IMR-90 (cell line): Measurements from ENCODE around the gene HGF. TPM values are rescaled to one million over a fixed set of nuclear protein-coding genes. Genes with fewer than 3 reads are reported as not detected.
A peak's percentile ranks its signal among the peaks of the same experiment; 100 is the strongest.

ENCODE experiments used
- ATAC-seq: fragments of 200-7000 bp; cut with Tn5 transposase; 2 replicates; pipeline ENCODE4 v1.9.1; 2020; ENCODE audit warnings: low read depth, mild to moderate bottlenecking, moderate library complexity
- BruUV-seq: library from RNA; stranded (reverse); fragments of 400-500 nt; replicated peaks from 2 replicates; lab custom pipeline; 2021; lab: Mats Ljungman, UMichigan
- CTCF ChIA-PET: fragments of 300-600 bp; formaldehyde crosslinking; extraction: SDS; loops from one replicate; lab custom pipeline; 2021; ENCODE audit warnings: antibody characterized with exemption; lab: Yijun Ruan, JAX
- POLR2A ChIA-PET: fragments of 300-600 bp; sonication (Branson Sonifier 250); formaldehyde crosslinking; loops from one replicate; lab custom pipeline; 2022; ENCODE audit warnings: antibody characterized with exemption; ENCODE audit not compliant: unreplicated experiment; lab: Charles Lee
- DNase-seq: peaks from one replicate; pipeline ENCODE4 v3.0.0; 2013
- H2AFZ ChIP-seq: replicated peaks from 2 replicates; pipeline ENCODE3; 2013; ENCODE audit warnings: low read length, mild to moderate bottlenecking; ENCODE audit not compliant: poor library complexity
- H2AK5ac ChIP-seq: 2 replicates; pipeline ENCODE4 v1.6.1; 2013; ENCODE audit warnings: low read depth, low read length, inconsistent platforms
- H2AK9ac ChIP-seq: replicated peaks from 2 replicates; pipeline ENCODE3; 2013; ENCODE audit warnings: mild to moderate bottlenecking, low read depth, low read length, moderate library complexity; ENCODE audit not compliant: poor library complexity
- H2BK120ac ChIP-seq: 2 replicates; pipeline ENCODE4 v1.6.1; 2013; ENCODE audit warnings: low read depth, low read length, inconsistent platforms
- H2BK15ac ChIP-seq: 3 replicates; pipeline ENCODE4 v1.6.1; 2013; ENCODE audit warnings: low read depth, low read length, inconsistent platforms
- H2BK20ac ChIP-seq: 2 replicates; pipeline ENCODE4 v1.6.1; 2013; ENCODE audit warnings: low read depth, mild to moderate bottlenecking, inconsistent platforms, low read length, moderate library complexity
- H2BK5ac ChIP-seq: 2 replicates; pipeline ENCODE4 v1.6.1; 2013; ENCODE audit warnings: mild to moderate bottlenecking, low read depth, low read length, inconsistent platforms; ENCODE audit not compliant: poor library complexity, severe bottlenecking
- H3K14ac ChIP-seq: replicated peaks from 2 replicates; pipeline ENCODE4 v1.6.1; 2013; ENCODE audit warnings: low read depth, low read length, inconsistent platforms
- H3K18ac ChIP-seq: 2 replicates; pipeline ENCODE4 v1.6.1; 2013; ENCODE audit warnings: low read depth, low read length, control low read depth
- H3K23ac ChIP-seq: 2 replicates; pipeline ENCODE4 v1.6.1; 2013; ENCODE audit warnings: low read depth, low read length, inconsistent platforms
- H3K27ac ChIP-seq: 2 replicates; pipeline ENCODE4 v1.5.1; 2013; ENCODE audit warnings: mild to moderate bottlenecking, control low read depth, low read length; ENCODE audit not compliant: insufficient read depth
- H3K27me3 ChIP-seq: 2 replicates; pipeline ENCODE4 v1.6.1; 2013; ENCODE audit warnings: low read length; ENCODE audit not compliant: control insufficient read depth, insufficient read depth
- H3K36me3 ChIP-seq: 2 replicates; pipeline ENCODE4 v1.6.1; 2013; ENCODE audit warnings: low read length, mixed read lengths; ENCODE audit not compliant: control insufficient read depth, insufficient read depth
- H3K4ac ChIP-seq: 2 replicates; pipeline ENCODE4 v1.6.1; 2013; ENCODE audit warnings: low read depth, low read length, inconsistent platforms
- H3K4me1 ChIP-seq: 2 replicates; pipeline ENCODE4 v1.6.1; 2013; ENCODE audit warnings: low read length, mixed read lengths; ENCODE audit not compliant: control insufficient read depth, insufficient read depth
- H3K4me2 ChIP-seq: 2 replicates; pipeline ENCODE4 v1.6.1; 2013; ENCODE audit warnings: low read depth, mild to moderate bottlenecking, control low read depth, low read length, moderate library complexity
- H3K4me3 ChIP-seq: 2 replicates; pipeline ENCODE4 v1.5.1; 2013; ENCODE audit warnings: low read depth, mild to moderate bottlenecking, control low read depth, low read length, moderate library complexity; ENCODE audit not compliant: insufficient read depth
- H3K56ac ChIP-seq: 2 replicates; pipeline ENCODE4 v1.6.1; 2013; ENCODE audit warnings: low read length, inconsistent platforms; ENCODE audit not compliant: insufficient read depth; ENCODE audit errors: extremely low read depth
- H3K79me1 ChIP-seq, 2 experiments: 2 replicates each; pipeline ENCODE4 v1.6.1; 2013; ENCODE audit warnings: low read length in 2 of 2, inconsistent platforms in 1 of 2, low read depth in 1 of 2
- H3K9ac ChIP-seq: 2 replicates; pipeline ENCODE4 v1.6.1; 2013; ENCODE audit warnings: low read depth, low read length, control low read depth
- H3K9me1 ChIP-seq: 2 replicates; pipeline ENCODE4 v1.6.1; 2013; ENCODE audit warnings: low read length, inconsistent platforms; ENCODE audit not compliant: insufficient read depth
- H3K9me3 ChIP-seq: 2 replicates; pipeline ENCODE4 v1.6.1; 2013; ENCODE audit warnings: low read length; ENCODE audit not compliant: control insufficient read depth, insufficient read depth
- H4K20me1 ChIP-seq: 2 replicates; pipeline ENCODE4 v1.6.1; 2013; ENCODE audit warnings: low read length, inconsistent platforms; ENCODE audit not compliant: insufficient read depth
- H4K5ac ChIP-seq: 2 replicates; pipeline ENCODE4 v1.6.1; 2013; ENCODE audit warnings: mild to moderate bottlenecking, low read depth, low read length, control low read depth
- H4K8ac ChIP-seq, 2 experiments: 2 replicates each; pipeline ENCODE4 v1.6.1; 2013; ENCODE audit warnings: low read depth in 2 of 2, low read length in 2 of 2, control low read depth in 1 of 2, inconsistent platforms in 1 of 2
- H4K91ac ChIP-seq: 2 replicates; pipeline ENCODE4 v1.6.1; 2013; ENCODE audit warnings: low read depth, low read length, inconsistent platforms; ENCODE audit not compliant: insufficient read depth
- BHLHE40 ChIP-seq: fragments of 150-350 bp; IDR thresholded peaks from 2 replicates; pipeline ENCODE4 v1.6.1; 2016; ENCODE audit warnings: mild to moderate bottlenecking, low read depth, low read length
- CEBPB ChIP-seq: IDR thresholded peaks from 2 replicates; pipeline ENCODE4 v1.6.1; 2012; ENCODE audit warnings: low read depth, low read length, improper control_type of control experiment
- CHD1 ChIP-seq: IDR thresholded peaks from 2 replicates; pipeline ENCODE4 v1.6.1; 2012; ENCODE audit warnings: low read depth, low read length, improper control_type of control experiment
- MXI1 ChIP-seq: IDR thresholded peaks from 2 replicates; pipeline ENCODE4 v1.6.1; 2012; ENCODE audit warnings: low read depth, mild to moderate bottlenecking, low read length, moderate library complexity, borderline replicate concordance
- WGBS, 2 experiments: methylation state at CpG; one replicate each; pipeline versions ENCODE4 v1.1.5 to v1.1.7; 2013; ENCODE audit warnings: missing lambda C conversion rate in 2 of 2; ENCODE audit not compliant: insufficient read length in 1 of 2; ENCODE audit errors: extremely low coverage in 2 of 2; 5-methylcytosine and 5-hydroxymethylcytosine counted together
- dilution Hi-C: fragments of 300-500 bp; cut with HindIII; formaldehyde crosslinking; loops from one replicate; pipeline ENCODE4 v1.14.3; 2018; ENCODE audit warnings: low sequenced_read_pairs; ENCODE audit not compliant: unreplicated experiment
- in situ Hi-C: fragments of 300-500 bp; cut with MboI; formaldehyde crosslinking; loops from 3 replicates; pipeline ENCODE4 v1.14.3; 2019; ENCODE audit warnings: low sequenced_read_pairs, inconsistent platforms, mixed read lengths
- intact Hi-C: fragments of 100-400 bp; cut with micrococcal nuclease; formaldehyde crosslinking; loops from 2 replicates; pipeline ENCODE4 v1.10.0; 2022
- polyA plus RNA-seq, 3 experiments: library from polyadenylated mRNA; depleted of rRNA; stranded (reverse); fragments of >200 nt; gene quantifications; 2 replicates each; pipeline ENCODE4 v1.2.3, GENCODE V29; 2012; ENCODE audit warnings: low replicate concordance in 1 of 3
- total RNA-seq: library from RNA; depleted of rRNA; stranded (reverse); fragments of >200 nt; gene quantifications from 2 replicates; pipeline ENCODE4 v1.2.3, GENCODE V29; 2012

The HGF gene
- total and polyA plus RNA-seq, 2 of the 4 experiments (the other 2 are of a cell fraction), result 16.8 to 50.9 TPM

- H3K27me3 ChIP-seq, result no peaks in the 10 kb centered on the region
- H4K5ac ChIP-seq, result peak overlapping the region; percentile 90; the same call in 1 of the 2 replicates
- ChIA-PET POLR2A (no interaction called here), CTCF (interaction anchor here (1.6 kb wide), 1 partner anchor 27 kb away, joined by 5 read pairs; no protein-coding TSS in a partner anchor)
- intact Hi-C loops (loop anchor here (5.0 kb wide), 1 partner anchor 191 kb away; no protein-coding TSS in a partner anchor), in situ Hi-C loops (no loop called here), dilution Hi-C loops (no loop called here)
- peak overlapping the region; percentile 85 for H2BK15ac ChIP-seq
- BruUV-seq, result no TSS peak
- H3K27ac ChIP-seq, result peak overlapping the region; percentile 60
- WGBS, 2 experiments, result 100% methylated on average over 1 of the region's 2 CpGs; no CpG with 5 or more reads in 1 of the 2 experiments
- peak overlapping the region; percentile 13; the same call in 1 of the 2 replicates for H3K56ac ChIP-seq
- H2BK5ac ChIP-seq, result peak overlapping the region; percentile 93
- H3K36me3 ChIP-seq, result no peaks in the 10 kb centered on the region
- H3K4me1 ChIP-seq, result peaks cover 10% of the 10 kb centered on the region; the same call in 1 of the 2 replicates
- no peak for DNase-seq
- peak overlapping the region; percentile 85 for H3K4ac ChIP-seq
- H3K23ac ChIP-seq, result peak overlapping the region; percentile 19; the same call in 1 of the 2 replicates
- peaks cover 3% of the 10 kb centered on the region; the same call in 1 of the 2 replicates for H3K9me1 ChIP-seq
- no peak for ATAC-seq
- peak overlapping the region; percentile 83 for H3K18ac ChIP-seq
- no peaks in the 10 kb centered on the region for H3K79me1 ChIP-seq
- H2AK9ac ChIP-seq, result no peak overlapping the region
- no peaks in the 10 kb centered on the region for H4K20me1 ChIP-seq
- H4K91ac ChIP-seq, result peak overlapping the region; percentile 86
- H2AFZ ChIP-seq, result no peak overlapping the region
- peak overlapping the region; percentile 75 for H3K14ac ChIP-seq
- H3K4me2 ChIP-seq, result no peak overlapping the region
- no peaks in the 10 kb centered on the region for H3K9me3 ChIP-seq
- H2BK20ac ChIP-seq, result peak overlapping the region; percentile 90
- H4K8ac ChIP-seq, result peak overlapping the region; percentile 80 to 91
- peak overlapping the region; percentile 90 for H2BK120ac ChIP-seq
- peak overlapping the region; percentile 80 for H2AK5ac ChIP-seq
- H3K4me3 ChIP-seq, result no peak overlapping the region
- no peak overlapping the region for H3K9ac ChIP-seq
- TF ChIP-seq CEBPB (no peak), CHD1 (no peak), MXI1 (no peak), BHLHE40 (no peak)
Measured at GRCh38 chr7:81693080-81693479, 76.8 kb downstream of the HGF start.
